HepG2 (cell line): ENCODE results near the gene RHBDD2. TPM values are rescaled to one million over a fixed set of nuclear protein-coding genes. Genes with fewer than 3 reads are reported as not detected.
A peak's percentile ranks its signal among the peaks of the same experiment; 100 is the strongest.

Experiments used
- ATM ChIP-seq: fragments of 450-650 bp; IDR thresholded peaks from 2 replicates; pipeline ENCODE4 v1.7.1; 2017; ENCODE audit warnings: mild to moderate bottlenecking, borderline replicate concordance
- CREB1 ChIP-seq, 2 experiments: fragments of 450-650 bp in 1 of 2; IDR thresholded peaks; 2 replicates each; pipeline ENCODE4 v1.6.1; 2016 to 2017; ENCODE audit warnings: control low read depth in 1 of 2, mild to moderate bottlenecking in 1 of 2, missing compliant biosample characterization in 1 of 2, missing genetic modification characterization in 1 of 2
- FOXO4 ChIP-seq: sonication (generic); formaldehyde crosslinking; conservative IDR thresholded peaks from 2 replicates; pipeline ENCODE4 v1.8.1; 2023; ENCODE audit warnings: missing genetic modification reagents
- MEIS1 ChIP-seq: sonication (generic); formaldehyde crosslinking; IDR thresholded peaks from 2 replicates; pipeline ENCODE4 v1.9.0; 2021; ENCODE audit warnings: mild to moderate bottlenecking, missing genetic modification reagents, moderate library complexity, borderline replicate concordance
- MXD1 ChIP-seq: sonication (generic); formaldehyde crosslinking; IDR thresholded peaks from 2 replicates; pipeline ENCODE4 v1.4.0; 2020; ENCODE audit warnings: mild to moderate bottlenecking, missing genetic modification reagents
- NCOR1 ChIP-seq: fragments of 200-600 bp; sonication (generic); IDR thresholded peaks from 2 replicates; pipeline ENCODE4 v1.7.0; 2017; ENCODE audit warnings: antibody characterized with exemption, low read length, borderline replicate concordance
- ONECUT2 ChIP-seq: sonication (generic); formaldehyde crosslinking; IDR thresholded peaks from 2 replicates; pipeline ENCODE4 v1.4.0; 2020; ENCODE audit warnings: missing genetic modification reagents
- STAT5B ChIP-seq: sonication (generic); formaldehyde crosslinking; IDR thresholded peaks from 2 replicates; pipeline ENCODE4 v1.4.0; 2020; ENCODE audit warnings: missing genetic modification reagents
- ZKSCAN5 ChIP-seq: sonication (generic); formaldehyde crosslinking; IDR thresholded peaks from 2 replicates; pipeline ENCODE4 v1.5.1; 2020; ENCODE audit warnings: mild to moderate bottlenecking, missing genetic modification reagents
- ZNF18 ChIP-seq: sonication (generic); formaldehyde crosslinking; IDR thresholded peaks from 2 replicates; pipeline ENCODE4 v1.8.0; 2022; ENCODE audit warnings: mild to moderate bottlenecking, missing genetic modification reagents; ENCODE audit not compliant: insufficient replicate concordance
- ZNF207 ChIP-seq: fragments of 450-650 bp; IDR thresholded peaks from 2 replicates; pipeline ENCODE4 v1.6.1; 2016; ENCODE audit warnings: antibody characterized with exemption, borderline replicate concordance
- ZNF230 ChIP-seq: sonication (generic); formaldehyde crosslinking; IDR thresholded peaks from 2 replicates; pipeline ENCODE4 v1.4.0; 2020; ENCODE audit warnings: mild to moderate bottlenecking, missing genetic modification reagents
- ZNF253 ChIP-seq: sonication (generic); formaldehyde crosslinking; IDR thresholded peaks from 2 replicates; pipeline ENCODE4 v1.8.0; 2022; ENCODE audit warnings: mild to moderate bottlenecking, missing genetic modification reagents, borderline replicate concordance
- ZNF274 ChIP-seq: sonication (generic); formaldehyde crosslinking; IDR thresholded peaks from 2 replicates; pipeline ENCODE4 v1.5.1; 2020; ENCODE audit warnings: mild to moderate bottlenecking, missing genetic modification reagents
- ZNF276 ChIP-seq: sonication (generic); formaldehyde crosslinking; IDR thresholded peaks from 2 replicates; pipeline ENCODE4 v1.4.0; 2020; ENCODE audit warnings: mild to moderate bottlenecking, low read depth, missing genetic modification reagents
- ZNF30 ChIP-seq: sonication (generic); formaldehyde crosslinking; IDR thresholded peaks from 2 replicates; pipeline ENCODE4 v1.5.0; 2020; ENCODE audit warnings: mild to moderate bottlenecking, missing genetic modification reagents
- ZNF432 ChIP-seq: sonication (generic); formaldehyde crosslinking; IDR thresholded peaks from 2 replicates; pipeline ENCODE4 v1.5.0; 2020; ENCODE audit warnings: missing genetic modification reagents, mild to moderate bottlenecking, borderline replicate concordance
- ZNF460 ChIP-seq: sonication (generic); formaldehyde crosslinking; IDR thresholded peaks from 2 replicates; pipeline ENCODE4 v1.5.1; 2020; ENCODE audit warnings: missing genetic modification reagents, mild to moderate bottlenecking, borderline replicate concordance
- ZNF513 ChIP-seq: sonication (generic); formaldehyde crosslinking; conservative IDR thresholded peaks from 2 replicates; pipeline ENCODE4 v1.5.0; 2020; ENCODE audit warnings: missing genetic modification reagents
- ZNF569 ChIP-seq: sonication (generic); formaldehyde crosslinking; IDR thresholded peaks from 2 replicates; pipeline ENCODE4 v1.5.0; 2020; ENCODE audit warnings: mild to moderate bottlenecking, missing genetic modification reagents, moderate library complexity, borderline replicate concordance
- ZNF773 ChIP-seq: sonication (generic); formaldehyde crosslinking; IDR thresholded peaks from 2 replicates; pipeline ENCODE4 v1.4.0; 2020; ENCODE audit warnings: missing genetic modification reagents, borderline replicate concordance
- ZSCAN30 ChIP-seq: sonication (generic); formaldehyde crosslinking; IDR thresholded peaks from 2 replicates; pipeline ENCODE4 v1.5.0; 2020; ENCODE audit warnings: mild to moderate bottlenecking, missing genetic modification reagents
- polyA plus RNA-seq, 8 experiments: library from polyadenylated mRNA; depleted of rRNA in 3 of 8; stranded (reverse) in 7 of 8; unstranded in 1 of 8; fragments of >200 nt; fragmentation: Illumina TruSeq in 4 of 8; extraction: Trizol in 4 of 8; gene quantifications; 2 replicates each; pipeline versions ENCODE4 v1.2.1 to v1.2.3, GENCODE V29; 2011 to 2016; ENCODE audit warnings: low read depth in 4 of 8, missing spikeins in 1 of 8, mixed read lengths in 1 of 8; ENCODE audit not compliant: insufficient read depth in 1 of 8
- total RNA-seq, 5 experiments: library from RNA; depleted of rRNA; stranded (reverse); fragments of >200 nt; fragmentation: Illumina TruSeq; extraction: Trizol; gene quantifications; 2 replicates each; pipeline ENCODE4 v1.2.3, GENCODE V29; 2016; ENCODE audit warnings: low read depth in 1 of 5

Gene RHBDD2
- total and polyA plus RNA-seq, 2 of the 13 experiments (the other 11 are each of a cell fraction or from before 2014, with no cell fraction given): 23.1 to 26.4 TPM

GRCh38 chr7:75914655-75915415, 36.0 kb downstream of the RHBDD2 start, which contains the start of gene POR (continued):
- TF ChIP-seq ZKSCAN5 (CRISPR knock-in tag) (no peak), ZNF230 (CRISPR knock-in tag) (no peak), STAT5B (CRISPR knock-in tag) (no peak), CREB1 (IDR thresholded peaks at IDR 0.05) (peak; percentile 58), CREB1 (CRISPR knock-in tag; IDR thresholded peaks at IDR 0.05) (no peak), ZNF18 (CRISPR knock-in tag) (peak; percentile 87), ZNF432 (CRISPR knock-in tag) (no peak), ZNF274 (CRISPR knock-in tag) (peak; percentile 75), ZNF276 (CRISPR knock-in tag) (peak; percentile 38; the same call in 1 of the 2 replicates), FOXO4 (peak; percentile 68; the same call in 1 of the 2 replicates), ZNF569 (no peak), ZNF253 (CRISPR knock-in tag) (no peak; the same call in 1 of the 2 replicates), NCOR1 (no peak), ZNF460 (no peak; the same call in 1 of the 2 replicates), ZNF773 (CRISPR knock-in tag) (peak; percentile 90), ZSCAN30 (CRISPR knock-in tag) (peak; percentile 95), MXD1 (CRISPR knock-in tag) (peak; percentile 65; the same call in 1 of the 2 replicates), ZNF30 (no peak), ZNF513 (CRISPR knock-in tag) (0 out of 2 replicates have a peak, but pooled peaks have one; percentile 45), ATM (no peak), ONECUT2 (peak; percentile 12; the same call in 1 of the 2 replicates), ZNF207 (no peak), MEIS1 (no peak)
